ACHN (cell line): Measurements from ENCODE around the gene SERHL2.
"Not testable (repeated sequence)": the region's sequence is repeated elsewhere in the genome, so short reads cannot be mapped to it uniquely, and the experiment has no call there.

Experiments used
- DNase-seq: peaks from one replicate; pipeline ENCODE4 v3.0.0-alpha.2; 2015
- in situ Hi-C: cut with HindIII; loops from 2 replicates; pipeline ENCODE4 v1.10.0; 2017; ENCODE audit warnings: low sequenced_read_pairs, low pct_ligation_motif_present, low pct_unique_long_range_greater_than_20kb

The SERHL2 gene

GRCh38 chr22:42615860-42616175, 62.1 kb downstream of the SERHL2 start:
- DNase-seq, in situ Hi-C loops: not testable (repeated sequence)

- in situ Hi-C loops = no loop called here
- no peak for DNase-seq
Measured at GRCh38 chr22:42617155-42617983, 63.6 kb downstream of the SERHL2 start.

DNA sequence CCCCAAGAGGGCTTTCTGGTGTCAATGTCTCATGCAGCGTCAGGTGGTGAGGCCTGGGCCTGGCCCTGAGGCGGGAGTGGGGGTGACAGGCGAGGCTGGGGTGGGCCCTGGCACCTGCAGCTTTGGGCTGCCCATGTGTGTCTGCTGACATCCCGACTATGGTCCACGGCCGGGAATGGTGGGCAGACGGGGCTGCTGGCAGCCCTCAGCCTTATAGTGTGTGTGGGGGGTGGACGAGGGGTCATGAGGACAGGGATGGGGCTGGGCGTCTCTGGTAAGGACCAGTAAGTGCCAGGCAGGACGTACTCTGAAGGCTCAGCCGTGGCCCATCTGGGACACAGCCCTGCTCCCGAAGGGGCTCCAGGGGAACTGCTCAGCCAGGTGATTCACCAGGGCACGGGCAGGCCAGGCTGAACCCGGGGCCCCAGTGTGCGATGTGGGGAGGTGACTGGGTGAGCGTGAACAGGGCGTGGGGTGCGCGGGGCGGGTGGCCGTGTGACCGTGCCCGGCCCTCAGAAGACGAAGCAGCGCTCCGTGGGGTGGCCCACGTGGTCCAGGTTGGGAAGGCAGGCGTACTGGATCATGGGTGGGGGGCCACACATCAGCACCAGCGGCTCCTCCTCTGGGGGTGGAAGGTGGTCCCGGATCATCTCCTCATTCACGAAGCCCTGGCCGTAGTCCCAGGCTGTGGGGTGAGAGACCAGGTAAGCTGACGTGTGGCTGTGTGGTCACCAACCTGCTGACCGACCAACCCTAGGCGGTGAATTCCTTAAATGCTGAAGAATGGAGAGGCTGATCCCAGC, 65.7 kb downstream of the SERHL2 start:
- in situ Hi-C loops = no loop called here

DNA sequence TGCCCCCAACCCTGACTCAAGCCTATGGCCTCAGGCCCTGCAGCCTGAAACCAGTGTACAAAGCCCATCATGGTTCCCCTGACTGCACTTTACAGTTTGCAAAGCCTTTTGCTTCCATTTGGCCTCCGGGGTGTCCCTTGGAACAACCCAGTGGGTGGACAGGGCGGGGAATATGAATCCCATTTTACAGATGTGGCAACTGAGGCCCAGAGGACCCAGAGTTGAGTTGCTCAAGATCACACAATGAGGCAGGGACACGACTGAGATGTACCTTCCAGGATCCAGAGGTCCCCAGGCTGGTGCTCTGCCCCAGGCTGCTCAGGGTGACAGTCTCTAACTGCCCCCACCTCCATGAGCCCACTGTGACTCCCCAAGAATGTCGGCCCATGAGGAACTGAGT, 66.3 kb downstream of the SERHL2 start:
- in situ Hi-C loops = no loop called here
- no peak for DNase-seq

More for the DNA sequence above, 65.7 kb downstream of the SERHL2 start:
- no peak for DNase-seq

DNA sequence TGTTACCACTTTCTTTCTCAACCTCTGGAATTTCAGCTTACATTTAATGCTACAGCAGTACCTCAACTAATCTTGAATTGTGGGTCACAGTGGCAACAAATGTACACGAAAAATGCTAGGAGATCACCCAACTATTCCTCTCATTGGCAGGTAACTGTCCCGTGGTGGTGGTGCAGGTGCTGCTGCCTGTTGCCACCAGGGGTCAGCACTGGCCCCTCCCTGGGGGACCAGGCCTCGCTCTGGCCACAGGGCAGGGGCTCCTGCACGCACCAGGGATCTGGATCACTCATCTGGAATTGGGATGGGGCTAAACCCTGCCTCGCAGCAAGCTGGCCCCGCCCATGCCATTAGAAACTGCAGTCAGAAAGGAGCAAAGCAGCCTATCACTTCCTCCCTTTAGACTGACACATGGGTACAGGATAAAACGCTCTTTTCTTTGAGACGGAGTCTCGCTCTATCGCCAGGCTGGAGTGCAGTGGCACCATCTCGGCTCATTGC, 67.8 kb downstream of the SERHL2 start:
- in situ Hi-C loops = no loop called here
- DNase-seq = peak; percentile 86

GRCh38 chr22:42622061-42622710, 68.4 kb downstream of the SERHL2 start:
- in situ Hi-C loops = no loop called here
- no peak for DNase-seq

- DNase-seq = no peak
Measured at GRCh38 chr22:42623301-42623751, 69.6 kb downstream of the SERHL2 start.

More at GRCh38 chr22:42623301-42623751, 69.6 kb downstream of the SERHL2 start:
- in situ Hi-C loops = no loop called here
